ENCODE results near the gene ICA1.

Gene ICA1

GRCh38 chr7:8131694-8132605, 130.0 kb downstream of the ICA1 start:
- DNase-seq (ENCODE audit: low read depth in 2 of 2): no peak

DNA sequence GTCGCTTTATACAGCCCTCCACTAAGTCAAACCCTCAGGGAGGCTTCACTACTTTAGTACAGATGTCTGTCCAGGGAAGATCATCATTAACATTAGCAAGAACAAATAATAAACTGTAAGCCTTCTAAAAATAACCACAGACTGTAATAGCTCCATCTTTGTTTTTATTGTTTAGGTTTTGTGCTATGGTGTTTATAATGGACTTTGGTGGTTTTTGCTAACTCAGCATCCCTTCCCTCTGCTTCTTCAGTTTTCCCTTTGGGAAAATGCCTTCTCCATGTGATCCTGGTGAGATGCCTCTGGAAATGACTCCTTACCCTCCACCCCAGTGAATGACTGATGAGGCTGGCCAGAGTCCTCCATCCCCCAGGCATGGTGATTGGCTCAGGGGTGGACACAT, 131.3 kb downstream of the ICA1 start:
- no peak for DNase-seq (ENCODE audit: low read depth in 2 of 2)

DNA sequence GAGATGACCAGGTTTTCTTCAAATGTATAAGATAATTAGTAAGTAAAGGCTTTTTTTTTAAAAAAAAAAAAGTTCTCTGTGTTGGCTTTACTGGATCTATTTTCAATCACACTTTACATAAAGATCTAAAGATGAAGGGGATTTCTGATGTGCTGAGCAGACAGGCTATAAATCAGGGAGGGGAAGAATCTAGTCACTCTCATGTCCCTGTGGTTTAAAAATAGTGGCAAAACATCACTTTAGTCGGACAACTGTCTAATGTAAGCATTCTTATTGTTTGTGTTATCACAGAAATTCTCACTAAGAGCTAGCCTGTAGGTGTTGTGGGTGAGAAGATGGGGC, 132.7 kb downstream of the ICA1 start:
- no peak for DNase-seq (ENCODE audit: low read depth in 2 of 2)

GRCh38 chr7:8128449-8129317, 133.3 kb downstream of the ICA1 start:
- DNase-seq (ENCODE audit: low read depth in 2 of 2): no peak

DNA sequence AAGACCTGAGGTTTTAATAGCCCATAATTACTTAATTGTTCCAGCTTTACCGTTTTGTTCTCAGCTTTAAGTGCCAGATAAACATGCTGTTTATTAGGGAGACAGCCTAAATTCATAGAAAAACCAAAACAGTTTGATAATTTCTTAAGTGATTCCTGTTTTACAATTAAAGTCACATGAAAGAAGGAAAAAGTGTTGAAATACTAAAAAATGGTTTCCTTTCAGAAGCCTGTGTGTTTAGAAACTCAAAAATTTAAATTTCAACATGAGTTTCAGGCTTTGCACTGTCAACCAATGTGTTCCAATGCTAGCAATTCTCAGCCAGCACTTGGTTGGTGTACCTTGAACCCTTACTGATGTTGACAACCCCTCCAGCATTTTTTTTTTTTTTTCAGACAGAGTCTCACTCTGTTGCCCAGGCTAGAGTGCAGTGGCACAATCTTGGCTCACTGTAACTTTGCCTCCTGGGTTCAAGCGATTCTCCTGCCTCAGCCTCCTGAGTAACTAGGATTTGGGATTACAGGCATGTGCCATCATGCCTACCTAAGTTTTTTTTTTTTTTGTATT, 135.3 kb downstream of the ICA1 start:
- no peak for DNase-seq (ENCODE audit: low read depth in 2 of 2)

DNA sequence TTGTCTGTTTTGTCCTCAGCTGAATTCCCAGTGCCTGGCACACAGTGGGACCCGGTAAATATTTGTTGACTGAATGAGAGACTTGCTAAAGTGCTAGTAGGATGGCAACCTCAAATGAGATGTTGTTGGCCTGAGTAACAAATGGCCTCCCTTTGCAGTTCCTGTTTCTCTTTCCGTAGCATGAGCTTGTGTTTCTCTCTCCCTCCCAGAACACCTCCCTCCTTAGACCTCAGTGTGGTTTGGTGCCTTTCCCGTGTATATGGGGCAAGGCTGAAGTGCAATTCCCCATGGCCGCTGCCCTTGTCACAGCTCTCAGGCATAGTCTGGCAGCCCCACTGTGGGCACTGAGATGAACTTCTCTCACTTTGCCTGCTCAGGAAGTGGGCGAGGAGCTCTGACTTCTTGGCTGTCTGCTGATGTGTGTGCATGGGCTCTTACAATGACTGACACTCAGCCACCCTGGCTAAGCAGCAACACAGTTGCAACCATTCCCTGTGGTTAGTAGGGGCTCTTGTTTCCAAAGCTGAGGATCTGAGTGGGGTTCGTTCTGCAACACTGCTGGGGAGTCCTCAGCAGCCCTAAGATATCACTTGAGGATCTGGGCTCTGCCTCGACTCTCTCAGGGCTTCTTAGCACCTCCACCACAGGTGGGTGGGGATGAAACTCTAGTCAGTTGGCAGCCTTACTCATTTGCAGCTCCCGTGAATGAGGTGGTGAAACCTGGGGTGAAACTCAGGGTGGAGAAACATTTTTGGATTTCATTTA, 136.1 kb downstream of the ICA1 start:
- peak; percentile 49 to 56 for DNase-seq (ENCODE audit: low read depth in 2 of 2)

GRCh38 chr7:8121243-8121642, 140.7 kb downstream of the ICA1 start:
- DNase-seq (ENCODE audit: low read depth in 2 of 2): no peak

- no peak for DNase-seq (ENCODE audit: low read depth in 2 of 2)
These were observed 141.4 kb downstream of the ICA1 start for GRCh38 chr7:8120390-8121058.

DNA sequence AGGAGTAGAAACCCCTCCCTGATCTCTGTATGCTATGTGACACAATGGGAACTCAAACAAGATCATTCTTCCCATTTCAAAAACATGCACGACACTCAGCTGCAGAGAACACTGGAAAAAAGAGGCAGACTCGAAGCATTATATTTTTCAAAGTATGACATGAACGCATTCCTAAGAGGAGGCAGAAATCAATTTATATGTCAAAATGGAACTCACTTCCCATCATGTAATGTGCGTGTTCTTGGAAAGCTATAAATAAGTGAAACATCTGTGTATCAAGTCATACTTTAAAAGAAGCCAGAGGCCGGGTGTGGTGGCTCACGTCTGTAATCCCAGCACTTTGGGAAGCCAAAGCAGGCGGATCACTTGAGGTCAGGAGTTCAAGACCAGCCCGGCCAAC, 142.7 kb downstream of the ICA1 start:
- no peak for DNase-seq (ENCODE audit: low read depth in 2 of 2)

GRCh38 chr7:8117195-8117594, 144.8 kb downstream of the ICA1 start:
- DNase-seq (ENCODE audit: low read depth in 2 of 2): no peak

- no peak for DNase-seq (ENCODE audit: low read depth in 2 of 2)
These were observed 146.2 kb downstream of the ICA1 start for GRCh38 chr7:8115547-8116402.

GRCh38 chr7:8114175-8114574, 147.8 kb downstream of the ICA1 start:
- DNase-seq (ENCODE audit: low read depth in 2 of 2): no peak

DNA sequence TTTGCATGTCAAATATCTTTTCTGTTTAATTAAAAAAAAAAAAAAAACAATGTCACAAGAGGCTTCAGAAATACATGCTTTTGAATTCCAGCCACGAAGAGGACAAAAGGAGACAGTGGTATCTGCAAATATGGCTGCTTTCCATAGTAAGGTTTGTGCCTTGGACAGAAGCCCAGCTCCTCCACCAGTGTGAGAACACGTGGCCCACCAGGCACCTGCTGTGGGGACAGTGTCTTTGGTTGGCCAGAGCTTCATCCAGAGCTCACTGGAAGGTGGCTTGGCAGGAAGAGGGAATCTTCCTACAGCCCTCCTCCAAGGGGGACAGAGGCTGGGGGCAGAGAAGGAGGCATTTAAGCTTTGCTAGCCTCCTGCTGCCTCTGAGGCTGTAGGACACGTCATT, 148.8 kb downstream of the ICA1 start:
- no peak for DNase-seq (ENCODE audit: low read depth in 2 of 2)

DNA sequence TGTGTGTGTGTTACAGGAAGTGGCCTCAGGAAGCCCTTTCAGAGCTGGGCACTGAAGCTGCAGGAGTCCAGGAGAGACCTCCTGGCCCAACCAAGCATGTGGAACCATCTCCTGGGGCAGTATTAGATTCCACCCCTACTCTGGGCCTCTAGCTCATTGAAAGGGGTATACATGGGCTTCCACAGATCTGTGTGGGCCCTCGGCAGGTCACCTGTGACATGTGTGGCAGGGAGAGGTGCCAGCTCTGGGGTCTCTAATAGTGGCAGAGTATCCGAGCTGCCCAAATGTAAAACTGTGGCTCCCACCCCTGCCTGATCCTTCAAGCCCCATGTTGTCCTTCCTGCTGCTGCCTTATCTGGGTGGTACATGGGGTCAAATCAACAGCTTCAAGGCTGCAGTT, 149.3 kb downstream of the ICA1 start:
- no peak for DNase-seq (ENCODE audit: low read depth in 2 of 2)

GRCh38 chr7:8111282-8111960, 150.5 kb downstream of the ICA1 start:
- DNase-seq (ENCODE audit: low read depth in 2 of 2): no peak

DNA sequence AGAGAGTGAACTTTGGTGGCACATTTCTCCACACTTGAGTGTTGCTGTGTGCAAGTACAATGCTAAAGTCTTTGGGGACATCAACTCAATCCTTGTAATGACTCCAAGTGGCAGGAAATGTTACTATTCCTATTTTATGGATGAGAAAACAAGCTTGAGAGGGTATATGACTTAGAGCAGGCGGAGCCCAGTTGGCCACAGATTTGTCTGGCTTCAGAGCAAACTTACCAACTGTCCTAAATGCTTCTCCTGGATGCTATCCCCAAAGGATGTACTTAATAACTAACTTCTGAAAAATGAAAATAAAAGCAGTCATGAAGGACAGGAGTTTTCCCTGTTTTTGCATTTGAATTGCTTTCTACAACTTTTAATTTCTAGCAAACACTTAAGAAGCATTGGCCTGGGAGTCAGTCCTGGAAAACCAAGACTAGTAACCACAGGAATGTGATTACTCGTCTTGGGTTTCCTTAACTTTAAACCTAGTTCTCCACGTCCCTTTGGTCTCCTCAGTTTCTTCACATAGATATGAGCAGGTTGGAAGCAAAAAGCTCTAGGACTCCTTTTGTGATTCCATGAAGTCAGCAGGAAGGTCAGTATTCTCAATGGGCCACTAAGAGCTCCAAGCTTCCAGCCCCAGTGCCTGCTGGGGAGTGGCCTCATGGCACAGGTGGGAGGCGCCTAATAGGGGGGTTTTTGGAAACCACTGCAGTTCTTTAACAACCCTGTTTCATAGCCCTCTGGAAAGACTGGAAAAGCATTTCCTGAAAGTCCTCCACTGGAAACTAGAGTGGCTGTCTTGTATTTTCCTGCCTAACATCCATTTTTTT, 152.6 kb downstream of the ICA1 start:
- DNase-seq (ENCODE audit: low read depth in 2 of 2): no peak

GRCh38 chr7:8105449-8106095, 156.4 kb downstream of the ICA1 start:
- DNase-seq (ENCODE audit: low read depth in 2 of 2): no peak

- no peak for DNase-seq (ENCODE audit: low read depth in 2 of 2)
These were observed 158.7 kb downstream of the ICA1 start for GRCh38 chr7:8103282-8103681.

All from activated CD8-positive, alpha-beta memory T cell treated with anti-CD3 and anti-CD28 coated beads for 4 hours (primary cell).